SIG-M5 treated with dmso at 0.1 percent for 504 hours (cell line): ENCODE results near the gene PTPRR.
"Not testable (repeated sequence)": the region's sequence is repeated elsewhere in the genome, so short reads cannot be mapped to it uniquely, and the experiment has no call there.

Experiments
- DNase-seq: peaks from one replicate; lab custom pipeline; 2025; ENCODE audit not compliant: unreplicated experiment; lab: John Stamatoyannopoulos, UW

Gene PTPRR

GRCh38 chr12:70842136-70842535 lies 78.4 kb downstream of the PTPRR start:
- DNase-seq: no peak

DNA sequence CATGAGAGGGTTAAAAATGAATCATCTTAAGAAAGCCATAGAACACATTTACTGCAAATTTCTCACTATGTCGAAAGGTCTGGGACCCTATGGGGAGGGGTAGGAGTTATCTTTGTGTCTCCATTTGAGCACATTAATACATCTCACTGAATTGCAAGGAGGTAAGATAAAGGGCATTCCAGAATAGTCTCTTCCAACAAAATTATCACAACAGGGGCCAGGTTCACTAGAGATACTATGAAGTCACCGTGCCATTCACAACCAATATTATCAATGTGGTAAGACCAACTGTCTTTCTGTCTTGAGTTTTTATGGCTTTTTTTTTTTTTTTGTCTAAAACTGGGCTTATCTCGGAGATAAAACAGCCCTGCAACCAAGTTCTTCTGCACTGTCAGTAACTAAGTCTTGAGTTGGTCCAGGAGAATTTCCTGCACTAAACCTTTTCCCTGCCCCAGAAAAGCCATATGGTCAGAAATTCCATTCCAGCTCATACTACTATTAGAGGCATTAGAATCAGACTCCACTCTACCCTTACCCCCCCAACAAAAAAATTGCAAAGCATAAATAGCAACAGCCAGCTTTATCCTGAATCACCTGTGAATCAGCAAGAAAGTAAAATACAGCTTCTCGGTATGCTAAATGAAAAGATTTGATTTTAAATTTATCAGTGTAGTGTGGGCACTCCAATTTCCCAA lies 79.7 kb downstream of the PTPRR start:
- no peak for DNase-seq

GRCh38 chr12:70839544-70839943 lies 81.0 kb downstream of the PTPRR start:
- no peak for DNase-seq

- no peak for DNase-seq
Measured at GRCh38 chr12:70838127-70838526, 82.4 kb downstream of the PTPRR start.

DNA sequence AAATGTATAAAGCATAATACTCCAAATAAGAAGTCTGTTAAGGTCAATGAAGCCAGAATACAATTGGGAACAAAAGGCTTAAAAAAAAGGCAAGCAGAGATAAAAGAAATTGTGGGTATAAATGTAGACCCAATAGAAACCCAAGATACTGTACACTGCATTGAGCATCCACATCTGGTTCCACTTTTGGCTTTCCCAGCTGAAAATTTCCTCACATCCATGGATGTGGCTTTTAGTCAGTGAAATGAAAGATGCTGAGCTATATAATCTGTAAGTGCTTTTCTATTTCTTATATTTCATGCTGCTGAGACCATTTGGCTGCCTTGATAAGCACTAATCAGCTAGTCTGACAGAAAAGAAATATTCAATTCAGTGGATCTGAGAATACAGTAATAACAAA lies 83.5 kb downstream of the PTPRR start:
- DNase-seq: no peak

DNA sequence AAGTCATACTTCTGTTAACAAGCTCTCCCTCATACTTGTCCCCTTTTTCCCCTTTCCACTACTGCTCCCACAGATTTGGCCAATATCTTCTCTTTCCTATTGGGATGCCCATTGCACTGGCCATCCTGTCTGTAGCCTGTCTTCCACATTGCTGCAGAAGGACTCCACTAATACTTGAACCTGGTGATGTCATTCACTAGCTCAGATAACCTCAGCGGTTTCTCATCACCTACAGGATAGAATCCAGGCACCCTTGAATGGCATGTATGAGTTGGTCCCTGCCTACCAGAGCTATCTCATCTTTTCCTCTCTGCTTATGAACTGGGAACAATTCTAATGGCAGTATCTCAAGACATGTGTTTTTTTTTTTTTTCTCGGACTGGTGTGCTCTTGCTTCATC lies 84.6 kb downstream of the PTPRR start:
- DNase-seq: no peak

GRCh38 chr12:70831543-70831942 lies 89.0 kb downstream of the PTPRR start:
- DNase-seq: no peak

DNA sequence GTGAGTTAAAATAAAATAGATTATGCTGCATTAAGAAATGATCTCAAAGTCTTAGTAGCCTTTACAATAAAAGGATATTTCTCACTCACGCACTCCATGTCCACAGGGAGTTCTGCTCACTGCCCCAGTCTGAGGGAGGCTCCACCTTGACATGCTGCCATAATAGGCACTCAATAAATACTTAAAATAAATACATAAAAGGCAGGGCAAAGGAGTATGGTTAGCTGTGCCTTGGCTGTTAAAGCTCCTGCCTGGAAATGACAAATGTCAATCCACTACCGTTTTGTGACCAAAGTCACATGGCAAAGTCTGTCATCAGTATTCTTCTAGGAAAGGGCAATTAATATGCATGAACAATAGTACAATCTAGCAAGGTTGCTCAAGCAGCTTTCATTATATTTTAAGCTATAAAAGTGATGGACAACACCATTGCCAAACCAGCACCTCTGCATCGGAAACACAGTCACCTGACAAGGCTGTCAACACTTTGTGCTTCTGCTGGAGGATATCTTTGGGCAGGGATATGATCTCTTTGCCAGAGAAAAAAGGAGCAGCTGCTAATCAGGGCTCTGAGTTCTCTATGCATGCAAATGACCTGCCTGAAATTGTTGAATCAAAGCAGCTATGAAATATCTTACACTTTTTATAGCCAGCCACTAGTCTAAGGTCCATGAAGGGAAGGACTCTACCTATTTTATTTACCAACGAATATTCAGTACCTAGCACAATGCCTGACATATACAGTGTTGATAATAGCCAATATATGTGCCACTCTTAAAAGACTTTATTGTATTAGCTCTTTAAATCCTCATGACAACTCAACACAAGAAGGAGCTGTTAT lies 90.1 kb downstream of the PTPRR start:
- DNase-seq: no peak

DNA sequence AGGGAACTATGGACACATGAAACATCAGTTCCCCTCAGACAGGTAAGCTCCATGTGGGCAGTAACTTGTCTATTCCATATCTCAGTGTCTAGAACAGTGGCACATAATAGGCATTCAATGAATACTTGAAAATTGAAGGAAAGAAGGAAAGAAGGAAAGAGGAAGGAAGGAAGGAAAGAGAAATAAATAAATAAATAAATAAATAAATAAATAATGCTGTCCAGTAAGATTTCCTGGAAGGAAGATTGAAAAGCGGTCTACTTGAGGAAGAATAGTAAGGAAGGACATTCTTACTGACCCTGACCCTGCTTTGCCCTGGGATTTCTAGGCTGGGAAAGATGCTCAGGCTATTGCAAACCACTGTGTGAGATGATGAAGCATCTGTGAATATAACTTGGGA lies 91.5 kb downstream of the PTPRR start:
- DNase-seq: no peak

- no peak for DNase-seq
Measured at GRCh38 chr12:70828351-70828750, 92.2 kb downstream of the PTPRR start.

GRCh38 chr12:70826156-70826555 lies 94.4 kb downstream of the PTPRR start:
- DNase-seq: no peak

- no peak for DNase-seq
Measured at GRCh38 chr12:70824511-70824910, 96.0 kb downstream of the PTPRR start.

GRCh38 chr12:70823182-70823976 lies 97.2 kb downstream of the PTPRR start:
- no peak for DNase-seq

DNA sequence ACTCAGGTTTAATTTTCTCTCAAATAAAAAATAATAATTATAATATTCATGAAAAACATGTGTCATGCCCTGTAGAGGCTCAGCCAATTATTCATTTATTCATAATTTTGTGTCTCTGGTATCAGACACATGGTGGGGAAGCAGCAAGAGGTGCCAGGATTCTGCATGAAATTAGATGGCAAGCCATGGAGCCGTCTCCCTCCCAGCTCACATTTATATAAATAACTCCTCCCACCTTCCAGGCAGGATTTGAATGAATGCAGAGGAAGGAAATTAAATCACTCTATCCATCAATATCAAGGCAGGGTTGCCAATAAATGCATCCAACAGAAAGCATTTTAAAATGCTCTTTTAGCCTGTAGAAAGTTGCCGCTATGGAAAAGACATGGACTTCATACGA lies 98.1 kb downstream of the PTPRR start:
- no peak for DNase-seq

- no peak for DNase-seq
Measured at GRCh38 chr12:70815971-70816391, 104.6 kb downstream of the PTPRR start.

GRCh38 chr12:70815056-70815455 lies 105.5 kb downstream of the PTPRR start:
- DNase-seq: no peak

DNA sequence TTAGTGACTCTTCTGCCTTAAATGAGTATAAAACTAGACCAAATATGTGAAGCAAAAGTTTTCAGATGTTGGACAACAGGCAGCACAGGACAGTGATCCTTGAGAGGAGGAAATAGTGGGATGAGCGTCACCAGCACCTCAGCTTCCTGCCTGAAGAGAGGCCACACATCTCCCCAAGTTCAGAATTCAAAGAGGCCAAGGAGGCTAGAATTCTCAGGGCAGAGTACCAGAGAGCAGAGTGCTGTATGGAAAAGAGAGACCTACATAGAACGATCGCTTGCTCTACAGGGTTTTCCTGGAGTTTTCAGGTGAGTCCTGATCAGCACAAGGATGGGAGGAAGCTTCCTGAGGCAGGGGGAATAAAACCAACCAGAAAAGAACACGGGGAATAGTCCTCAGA lies 107.0 kb downstream of the PTPRR start:
- no peak for DNase-seq

GRCh38 chr12:70812136-70812535 lies 108.4 kb downstream of the PTPRR start:
- no peak for DNase-seq

DNA sequence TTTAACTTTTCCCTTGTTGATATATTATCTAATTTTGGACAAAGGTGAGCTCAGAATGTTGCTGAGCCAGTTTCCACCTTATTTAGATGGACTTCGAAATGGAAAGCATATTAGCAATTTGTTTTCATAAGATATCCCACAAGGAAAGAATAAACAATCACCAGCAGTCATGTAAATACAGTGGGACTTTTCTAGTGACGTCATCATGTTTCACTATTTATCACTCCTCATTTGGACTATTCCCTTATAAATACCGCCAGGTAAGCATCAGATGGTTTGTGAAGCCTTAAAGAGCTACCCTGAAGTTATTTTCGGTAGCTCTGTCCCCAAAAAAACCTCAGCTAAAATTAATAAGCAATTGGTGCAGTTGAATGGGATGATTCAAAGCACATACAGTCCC lies 110.7 kb downstream of the PTPRR start:
- DNase-seq: no peak

DNA sequence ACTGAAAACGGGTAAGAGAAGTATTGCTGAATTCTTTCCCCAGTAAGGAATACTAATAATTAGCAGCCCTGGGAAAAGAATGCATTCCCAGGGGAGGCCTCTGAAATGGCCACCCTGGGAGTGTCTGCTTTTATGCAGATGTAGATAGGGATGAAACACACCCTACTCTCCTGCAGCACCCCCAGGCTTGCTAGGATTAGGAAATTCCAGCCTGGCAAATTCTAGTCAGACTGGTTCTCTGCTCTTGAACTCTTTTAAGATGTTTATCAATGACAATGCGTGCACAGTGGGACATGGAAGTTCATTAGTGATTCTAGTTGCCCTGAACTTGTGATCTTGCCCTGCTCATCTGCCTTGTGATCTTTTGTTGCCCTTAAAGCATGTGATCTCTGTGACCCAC lies 112.5 kb downstream of the PTPRR start:
- not testable (repeated sequence) for DNase-seq

GRCh38 chr12:70806827-70807226 lies 113.7 kb downstream of the PTPRR start:
- DNase-seq: no peak

- no peak for DNase-seq
Measured at GRCh38 chr12:70806043-70806442, 114.5 kb downstream of the PTPRR start.
